Activated CD8-positive, alpha-beta memory T cell treated with anti-CD3 and anti-CD28 coated beads, Interleukin-2, amount 50 U/mL, for 4 hours (primary cell): ENCODE measurements around the gene C1QL1.

Source experiments
- DNase-seq: peaks from one replicate; pipeline ENCODE4 v3.0.0-alpha.2; 2020

The C1QL1 gene

DNA sequence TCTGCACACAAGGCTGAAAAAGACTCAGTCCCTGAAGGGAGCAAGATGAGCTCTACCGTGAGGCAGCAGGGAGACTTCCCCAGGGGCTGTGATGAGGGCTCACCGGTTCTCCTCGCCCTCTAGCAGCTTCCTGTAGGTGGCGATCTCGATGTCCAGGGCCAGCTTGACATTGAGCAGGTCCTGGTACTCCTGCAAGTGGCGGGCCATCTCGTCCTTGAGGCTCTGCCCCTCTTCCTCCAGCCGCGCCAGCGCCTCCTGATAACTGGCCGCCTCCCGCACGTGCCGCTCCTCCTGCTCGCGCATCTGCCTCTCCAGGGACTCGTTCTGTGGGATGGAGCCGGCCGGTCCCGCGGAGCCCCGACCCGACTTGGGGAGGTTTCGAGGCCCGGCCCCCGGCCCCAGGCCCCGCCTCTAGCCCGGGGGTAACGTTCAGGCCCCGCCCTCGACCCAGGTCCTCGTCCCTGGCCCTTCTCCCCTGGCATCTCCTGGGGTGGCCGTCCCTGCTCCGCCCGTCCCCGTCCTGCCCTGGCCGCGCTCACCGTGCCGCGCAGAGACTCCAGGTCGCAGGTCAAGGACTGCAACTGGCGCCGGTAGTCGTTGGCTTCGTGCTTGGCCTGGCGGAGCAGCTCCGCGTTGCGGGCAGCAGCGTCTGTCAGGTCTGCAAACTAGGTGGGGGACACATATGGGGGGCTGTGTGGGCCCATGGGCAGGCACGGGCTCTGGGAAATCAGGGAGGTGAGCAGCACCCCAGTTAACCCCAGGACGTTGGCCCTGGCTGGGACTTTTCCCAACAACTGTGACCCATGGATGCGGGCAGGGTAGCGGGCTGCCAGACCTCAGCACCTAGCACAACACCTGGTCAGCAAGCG, 56.7 kb downstream of the C1QL1 start:
- peak; percentile 54 for DNase-seq

DNA sequence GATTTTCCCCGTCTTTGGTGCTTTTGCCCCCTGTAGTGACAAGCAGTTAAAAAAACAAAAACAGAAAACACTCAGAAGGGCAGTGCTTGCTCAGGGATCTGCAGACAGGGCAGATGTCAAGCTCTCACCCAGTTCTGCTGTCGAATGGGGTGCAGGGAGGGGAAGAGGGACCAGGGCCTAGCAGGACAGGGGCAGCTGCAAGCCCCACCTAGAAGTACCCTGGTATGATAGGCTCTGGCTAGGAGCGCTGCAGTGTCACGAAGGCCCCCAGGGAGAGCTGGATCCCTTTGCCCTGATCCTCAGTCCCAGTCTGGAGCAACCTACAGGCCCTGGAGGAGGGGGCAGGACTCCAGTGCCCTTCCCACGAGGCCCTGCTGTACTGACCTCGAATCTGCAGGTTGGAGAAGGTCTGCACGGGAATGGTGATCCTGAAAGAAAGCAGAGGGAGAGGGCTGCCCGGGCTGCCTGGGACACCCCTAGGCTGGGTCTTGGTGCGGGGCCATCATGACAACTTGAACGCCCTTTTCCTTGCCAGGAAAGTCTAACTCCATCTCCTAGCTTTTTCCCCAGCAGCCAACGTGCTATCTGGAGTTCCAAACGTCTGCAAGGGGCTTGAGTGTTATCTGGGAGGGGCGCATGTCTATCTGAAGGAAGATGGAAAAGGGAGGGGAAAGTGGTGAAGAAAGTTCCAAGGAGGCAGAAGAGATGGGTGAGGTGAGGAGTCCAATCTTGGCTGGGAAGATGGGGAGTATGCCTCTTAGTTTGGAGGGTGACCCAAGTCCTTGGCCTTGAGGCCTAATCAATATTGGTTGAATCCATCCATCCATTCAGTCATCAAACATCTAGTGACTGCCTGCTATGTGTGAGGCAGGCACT, 57.6 kb downstream of the C1QL1 start:
- DNase-seq: no peak
